A549 (cell line): Measurements from ENCODE around the gene ARID5B. TPM values are rescaled to one million over a fixed set of nuclear protein-coding genes. Genes with fewer than 3 reads are reported as not detected.

Experiments used
- ATAC-seq, 2 experiments: fragments of 200-7000 bp in 1 of 2; fragments of >200 bp in 1 of 2; cut with Nextera tagmentation in 1 of 2; cut with Tn5 transposase in 1 of 2; 3 replicates each; pipeline versions ENCODE4 v1.8.0 to v1.9.1; 2018 to 2020; ENCODE audit warnings: mild to moderate bottlenecking in 1 of 2, moderate library complexity in 1 of 2
- CTCF ChIA-PET: fragments of 300-600 bp; sonication (Branson Sonifier 250); formaldehyde crosslinking; extraction: SDS; loops from one replicate; lab custom pipeline; 2021; ENCODE audit warnings: antibody characterized with exemption, inconsistent platforms; lab: Yijun Ruan, JAX
- POLR2A ChIA-PET: fragments of 350-600 bp; formaldehyde crosslinking; extraction: SDS; loops from one replicate; lab custom pipeline; 2021; ENCODE audit warnings: antibody characterized with exemption, inconsistent platforms; lab: Yijun Ruan, JAX
- DNase-seq, 2 experiments: peaks; one replicate each; pipeline versions ENCODE4 v3.0.0 to v3.0.0-alpha.2; 2011 to 2016; ENCODE audit warnings: low read depth in 1 of 2, low spot score in 1 of 2
- FAIRE-seq: peaks from 2 replicates; lab custom pipeline; 2011; peaks lifted over from hg19 to GRCh38; lab: Jason Lieb, UNC
- H3K27ac ChIP-seq, 2 experiments: fragments of >200 bp; sonication (Bioruptor Twin); formaldehyde crosslinking; 3 replicates each; pipeline ENCODE4 v1.5.1; 2016 to 2017
- H3K4me1 ChIP-seq: fragments of >200 bp; sonication (Bioruptor Twin); formaldehyde crosslinking; 3 replicates; pipeline ENCODE4 v1.6.1; 2016
- H3K4me2 ChIP-seq: fragments of >200 bp; sonication (Bioruptor Twin); formaldehyde crosslinking; 3 replicates; pipeline ENCODE4 v1.6.1; 2016
- H3K4me3 ChIP-seq: fragments of >200 bp; sonication (Bioruptor Twin); formaldehyde crosslinking; 3 replicates; pipeline ENCODE4 v1.5.1; 2016
- H3K9me3 ChIP-seq: fragments of >200 bp; sonication (Bioruptor Twin); formaldehyde crosslinking; 3 replicates; pipeline ENCODE4 v1.6.1; 2016
- CBX8 ChIP-seq: fragments of 200-600 bp; sonication (generic); IDR thresholded peaks from 2 replicates; pipeline ENCODE4 v1.6.1; 2016
- EHF ChIP-seq: fragments of 250-450 bp; sonication (Bioruptor Pico); IDR thresholded peaks from 2 replicates; pipeline ENCODE4 v1.5.0; 2020; ENCODE audit warnings: mild to moderate bottlenecking
- EP300 ChIP-seq, 2 experiments: fragments of >200 bp; sonication (Bioruptor Twin); formaldehyde crosslinking; IDR thresholded peaks; 2 replicates in 1 of 2; 3 replicates in 1 of 2; pipeline ENCODE4 v1.6.1; 2016 to 2017
- ESRRA ChIP-seq: fragments of 150-350 bp; IDR thresholded peaks from 2 replicates; pipeline ENCODE4 v1.6.1; 2014; ENCODE audit warnings: mild to moderate bottlenecking, low read length, borderline replicate concordance
- FOXS1 ChIP-seq: fragments of 250-450 bp; sonication (Bioruptor Pico); IDR thresholded peaks from 2 replicates; pipeline ENCODE4 v1.5.0; 2020; ENCODE audit warnings: mild to moderate bottlenecking, moderate library complexity
- HEYL ChIP-seq: fragments of 250-450 bp; sonication (Bioruptor Pico); IDR thresholded peaks from 2 replicates; pipeline ENCODE4 v1.8.0; 2021; ENCODE audit warnings: mild to moderate bottlenecking, moderate library complexity
- HOXB5 ChIP-seq: fragments of 250-450 bp; sonication (Bioruptor Pico); IDR thresholded peaks from 2 replicates; pipeline ENCODE4 v1.5.0; 2020; ENCODE audit warnings: mild to moderate bottlenecking, moderate library complexity
- JUN ChIP-seq, 2 experiments: fragments of >200 bp; sonication (Bioruptor Twin); formaldehyde crosslinking; IDR thresholded peaks; 2 replicates in 1 of 2; 3 replicates in 1 of 2; pipeline ENCODE4 v1.6.1; 2016 to 2017
- MAFK ChIP-seq: fragments of 450-650 bp; IDR thresholded peaks from 2 replicates; pipeline ENCODE4 v1.6.1; 2014; ENCODE audit not compliant: partially characterized antibody
- MYC ChIP-seq: IDR thresholded peaks from 2 replicates; pipeline ENCODE4 v1.6.1; 2012; ENCODE audit warnings: mild to moderate bottlenecking, inconsistent platforms, low read length, improper control_type of control experiment, borderline replicate concordance
- RNF2 ChIP-seq: fragments of 200-600 bp; sonication (generic); IDR thresholded peaks from 2 replicates; pipeline ENCODE4 v1.6.1; 2016; ENCODE audit warnings: low read depth, mild to moderate bottlenecking, antibody characterized with exemption, moderate library complexity, borderline replicate concordance
- SREBF2 ChIP-seq: fragments of 450-650 bp; IDR thresholded peaks from 2 replicates; pipeline ENCODE4 v1.6.1; 2014; ENCODE audit warnings: mild to moderate bottlenecking, moderate library complexity
- ZC3H11A ChIP-seq: fragments of 450-650 bp; IDR thresholded peaks from 2 replicates; pipeline ENCODE4 v1.6.1; 2014; ENCODE audit warnings: antibody characterized with exemption, mild to moderate bottlenecking
- ZNF302 ChIP-seq: fragments of 250-450 bp; sonication (Bioruptor Pico); IDR thresholded peaks from 2 replicates; pipeline ENCODE4 v1.9.0; 2021; ENCODE audit warnings: inconsistent platforms, mild to moderate bottlenecking, moderate library complexity
- ZSCAN20 ChIP-seq: fragments of 250-450 bp; sonication (Bioruptor Pico); IDR thresholded peaks from 2 replicates; pipeline ENCODE4 v1.8.0; 2022; ENCODE audit warnings: mild to moderate bottlenecking, moderate library complexity
- WGBS: methylation state at CpG from one replicate; pipeline ENCODE4 v1.1.6; 2017; ENCODE audit errors: missing lambda C conversion rate; 5-methylcytosine and 5-hydroxymethylcytosine counted together
- polyA plus RNA-seq, 4 experiments: library from polyadenylated mRNA; depleted of rRNA in 3 of 4; stranded (reverse); fragments of >200 nt; fragmentation: RNase III in 1 of 4; extraction: RNeasy Plus Mini Kit Qiagen cat#74134 plus additional on column Dnase treatment in 1 of 4; gene quantifications; 2 replicates in 3 of 4; 3 replicates in 1 of 4; pipeline ENCODE4 v1.2.3, GENCODE V29; 2011 to 2017
- TF ChIP-seq, protein P1 (sequence below): IDR thresholded peaks from 2 replicates; pipeline ENCODE4 v1.6.1; 2012
- TF ChIP-seq, protein P2 (sequence below): IDR thresholded peaks from 2 replicates; pipeline ENCODE4 v1.6.1; 2012
- TF ChIP-seq, protein P3 (sequence below): fragments of 250-450 bp; sonication (Bioruptor Pico); IDR thresholded peaks from 2 replicates; pipeline ENCODE4 v1.5.0; 2021; ENCODE audit warnings: mild to moderate bottlenecking, moderate library complexity, borderline replicate concordance
- TF ChIP-seq, protein P4 (sequence below): fragments of >200 bp; sonication (Bioruptor Twin); formaldehyde crosslinking; IDR thresholded peaks from 3 replicates; pipeline ENCODE4 v1.6.1; 2016
- TF ChIP-seq, protein P5 (sequence below): fragments of 200-600 bp; sonication (generic); IDR thresholded peaks from 2 replicates; pipeline ENCODE4 v1.6.1; 2016; ENCODE audit warnings: antibody characterized with exemption, mild to moderate bottlenecking, moderate library complexity

The ARID5B gene
- polyA plus RNA-seq, 2 of the 4 experiments (the other 2 are of a cell fraction), result 0.75 to 1.6 TPM

DNA sequence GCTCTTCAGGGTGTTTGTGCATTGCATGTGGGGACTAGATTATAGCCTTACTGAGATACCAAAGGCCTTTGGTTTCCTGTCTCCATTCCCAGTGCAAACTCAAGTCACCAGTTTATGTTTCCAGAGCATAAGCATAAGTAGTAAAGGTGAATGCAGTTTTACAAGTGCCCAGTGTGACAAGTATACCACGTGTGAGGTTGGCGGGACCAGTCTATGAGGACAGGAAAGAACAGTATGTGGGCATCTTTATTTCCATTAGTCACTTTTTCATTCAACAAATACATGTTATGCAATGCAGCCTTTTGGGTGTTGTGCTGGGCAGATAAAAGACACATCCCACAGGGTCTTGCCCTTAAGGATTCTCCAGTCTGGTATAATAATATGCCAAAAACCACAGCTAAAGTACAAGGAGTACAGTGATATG, 146.5 kb downstream of the ARID5B start:
- POLR2A ChIA-PET, result no interaction called here
- peak overlapping the region; percentile 86; the same call in 2 of the 3 replicates for H3K4me2 ChIP-seq
- H3K27ac ChIP-seq, result peak overlapping the region; percentile 63 to 74; a peak in 5 of 6 replicates
- no peaks in the 10 kb centered on the region for H3K9me3 ChIP-seq
- CTCF ChIA-PET, result interaction anchor here (0.5 to 5.5 kb wide), 5 partner anchors 9 to 197 kb away, joined by 3 to 62 read pairs (median 16); no protein-coding TSS in a partner anchor
- TF ChIP-seq, protein P1, sequence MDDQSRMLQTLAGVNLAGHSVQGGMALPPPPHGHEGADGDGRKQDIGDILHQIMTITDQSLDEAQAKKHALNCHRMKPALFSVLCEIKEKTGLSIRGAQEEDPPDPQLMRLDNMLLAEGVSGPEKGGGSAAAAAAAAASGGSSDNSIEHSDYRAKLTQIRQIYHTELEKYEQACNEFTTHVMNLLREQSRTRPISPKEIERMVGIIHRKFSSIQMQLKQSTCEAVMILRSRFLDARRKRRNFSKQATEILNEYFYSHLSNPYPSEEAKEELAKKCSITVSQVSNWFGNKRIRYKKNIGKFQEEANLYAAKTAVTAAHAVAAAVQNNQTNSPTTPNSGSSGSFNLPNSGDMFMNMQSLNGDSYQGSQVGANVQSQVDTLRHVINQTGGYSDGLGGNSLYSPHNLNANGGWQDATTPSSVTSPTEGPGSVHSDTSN, result no peak
- TF ChIP-seq EP300 (IDR thresholded peaks at IDR 0.05) (no peak), ESRRA (no peak), JUN (IDR thresholded peaks at IDR 0.05) (no peak), RNF2 (no peak), ZNF302 (CRISPR knock-in tag) (no peak), HOXB5 (CRISPR knock-in tag) (no peak), ZSCAN20 (CRISPR knock-in tag) (no peak), CBX8 (no peak), SREBF2 (no peak), HEYL (CRISPR knock-in tag) (no peak)
- TF ChIP-seq, protein P2, sequence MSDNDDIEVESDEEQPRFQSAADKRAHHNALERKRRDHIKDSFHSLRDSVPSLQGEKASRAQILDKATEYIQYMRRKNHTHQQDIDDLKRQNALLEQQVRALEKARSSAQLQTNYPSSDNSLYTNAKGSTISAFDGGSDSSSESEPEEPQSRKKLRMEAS, result no peak
- 81% methylated on average over 2 of the region's 2 CpGs for WGBS
- no peak for FAIRE-seq
- peaks cover 65% of the 10 kb centered on the region for H3K4me1 ChIP-seq
- no peak overlapping the region for H3K4me3 ChIP-seq
- ATAC-seq, result no peak
- DNase-seq, result no peak

DNA sequence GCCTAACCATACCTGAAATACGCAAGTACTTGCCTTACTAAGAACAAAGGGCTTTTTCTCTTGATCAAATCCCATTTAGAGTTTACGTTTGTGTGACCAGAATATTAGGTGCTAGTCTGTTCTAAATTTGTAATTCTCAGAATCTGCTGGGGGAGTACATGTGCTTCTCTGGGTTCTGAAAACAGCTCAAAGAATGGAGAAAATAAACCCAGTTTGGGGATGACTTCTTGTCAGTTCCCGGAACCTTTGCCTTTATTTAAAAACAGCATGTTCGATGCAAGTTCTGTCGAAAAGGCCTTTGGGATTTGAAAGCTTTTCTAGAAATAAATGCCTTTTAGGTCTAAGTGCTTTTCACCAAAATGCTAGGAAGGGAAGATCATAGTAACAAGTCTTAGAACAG, 147.0 kb downstream of the ARID5B start:
- peak overlapping the region; percentile 63 to 74 for H3K27ac ChIP-seq
- DNase-seq (no peak), FAIRE-seq (no peak), ATAC-seq (no peak)
- TF ChIP-seq, protein P3, sequence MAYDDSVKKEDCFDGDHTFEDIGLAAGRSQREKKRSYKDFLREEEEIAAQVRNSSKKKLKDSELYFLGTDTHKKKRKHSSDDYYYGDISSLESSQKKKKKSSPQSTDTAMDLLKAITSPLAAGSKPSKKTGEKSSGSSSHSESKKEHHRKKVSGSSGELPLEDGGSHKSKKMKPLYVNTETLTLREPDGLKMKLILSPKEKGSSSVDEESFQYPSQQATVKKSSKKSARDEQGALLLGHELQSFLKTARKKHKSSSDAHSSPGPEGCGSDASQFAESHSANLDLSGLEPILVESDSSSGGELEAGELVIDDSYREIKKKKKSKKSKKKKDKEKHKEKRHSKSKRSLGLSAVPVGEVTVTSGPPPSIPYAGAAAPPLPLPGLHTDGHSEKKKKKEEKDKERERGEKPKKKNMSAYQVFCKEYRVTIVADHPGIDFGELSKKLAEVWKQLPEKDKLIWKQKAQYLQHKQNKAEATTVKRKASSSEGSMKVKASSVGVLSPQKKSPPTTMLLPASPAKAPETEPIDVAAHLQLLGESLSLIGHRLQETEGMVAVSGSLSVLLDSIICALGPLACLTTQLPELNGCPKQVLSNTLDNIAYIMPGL, result no peak
- TF ChIP-seq MYC (no peak), MAFK (no peak), ZC3H11A (no peak), EP300 (IDR thresholded peaks at IDR 0.05) (no peak), EHF (CRISPR knock-in tag) (no peak), ZNF302 (CRISPR knock-in tag) (no peak), HOXB5 (CRISPR knock-in tag) (no peak), FOXS1 (no peak), ZSCAN20 (CRISPR knock-in tag) (no peak)
- TF ChIP-seq, protein P4, sequence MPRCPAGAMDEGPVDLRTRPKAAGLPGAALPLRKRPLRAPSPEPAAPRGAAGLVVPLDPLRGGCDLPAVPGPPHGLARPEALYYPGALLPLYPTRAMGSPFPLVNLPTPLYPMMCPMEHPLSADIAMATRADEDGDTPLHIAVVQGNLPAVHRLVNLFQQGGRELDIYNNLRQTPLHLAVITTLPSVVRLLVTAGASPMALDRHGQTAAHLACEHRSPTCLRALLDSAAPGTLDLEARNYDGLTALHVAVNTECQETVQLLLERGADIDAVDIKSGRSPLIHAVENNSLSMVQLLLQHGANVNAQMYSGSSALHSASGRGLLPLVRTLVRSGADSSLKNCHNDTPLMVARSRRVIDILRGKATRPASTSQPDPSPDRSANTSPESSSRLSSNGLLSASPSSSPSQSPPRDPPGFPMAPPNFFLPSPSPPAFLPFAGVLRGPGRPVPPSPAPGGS, result no peak
- TF ChIP-seq, protein P5, sequence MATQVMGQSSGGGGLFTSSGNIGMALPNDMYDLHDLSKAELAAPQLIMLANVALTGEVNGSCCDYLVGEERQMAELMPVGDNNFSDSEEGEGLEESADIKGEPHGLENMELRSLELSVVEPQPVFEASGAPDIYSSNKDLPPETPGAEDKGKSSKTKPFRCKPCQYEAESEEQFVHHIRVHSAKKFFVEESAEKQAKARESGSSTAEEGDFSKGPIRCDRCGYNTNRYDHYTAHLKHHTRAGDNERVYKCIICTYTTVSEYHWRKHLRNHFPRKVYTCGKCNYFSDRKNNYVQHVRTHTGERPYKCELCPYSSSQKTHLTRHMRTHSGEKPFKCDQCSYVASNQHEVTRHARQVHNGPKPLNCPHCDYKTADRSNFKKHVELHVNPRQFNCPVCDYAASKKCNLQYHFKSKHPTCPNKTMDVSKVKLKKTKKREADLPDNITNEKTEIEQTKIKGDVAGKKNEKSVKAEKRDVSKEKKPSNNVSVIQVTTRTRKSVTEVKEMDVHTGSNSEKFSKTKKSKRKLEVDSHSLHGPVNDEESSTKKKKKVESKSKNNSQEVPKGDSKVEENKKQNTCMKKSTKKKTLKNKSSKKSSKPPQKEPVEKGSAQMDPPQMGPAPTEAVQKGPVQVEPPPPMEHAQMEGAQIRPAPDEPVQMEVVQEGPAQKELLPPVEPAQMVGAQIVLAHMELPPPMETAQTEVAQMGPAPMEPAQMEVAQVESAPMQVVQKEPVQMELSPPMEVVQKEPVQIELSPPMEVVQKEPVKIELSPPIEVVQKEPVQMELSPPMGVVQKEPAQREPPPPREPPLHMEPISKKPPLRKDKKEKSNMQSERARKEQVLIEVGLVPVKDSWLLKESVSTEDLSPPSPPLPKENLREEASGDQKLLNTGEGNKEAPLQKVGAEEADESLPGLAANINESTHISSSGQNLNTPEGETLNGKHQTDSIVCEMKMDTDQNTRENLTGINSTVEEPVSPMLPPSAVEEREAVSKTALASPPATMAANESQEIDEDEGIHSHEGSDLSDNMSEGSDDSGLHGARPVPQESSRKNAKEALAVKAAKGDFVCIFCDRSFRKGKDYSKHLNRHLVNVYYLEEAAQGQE, result no peak
- H3K4me3 ChIP-seq, result no peak overlapping the region
- peak overlapping the region; percentile 86 for H3K4me2 ChIP-seq
- no peaks in the 10 kb centered on the region for H3K9me3 ChIP-seq
- ChIA-PET CTCF (interaction anchor here (1.0 to 5.5 kb wide), 4 partner anchors 9 to 196 kb away, joined by 3 to 62 read pairs (median 10); no protein-coding TSS in a partner anchor), POLR2A (interaction anchor here (1.2 kb wide), 1 partner anchor 9 kb away, joined by 3 read pairs; no protein-coding TSS in a partner anchor)
- H3K4me1 ChIP-seq, result peaks cover 63% of the 10 kb centered on the region
- 96% methylated on average over 5 of the region's 5 CpGs for WGBS
